Measurements from ENCODE around the gene EPS15.
"Not testable (repeated sequence)": the region's sequence is repeated elsewhere in the genome, so short reads cannot be mapped to it uniquely, and the experiment has no call there.

Gene EPS15

GRCh38 chr1:51542158-51542953, 23.3 kb upstream of the EPS15 start:
- no peak for DNase-seq (ENCODE audit: low spot score)

DNA sequence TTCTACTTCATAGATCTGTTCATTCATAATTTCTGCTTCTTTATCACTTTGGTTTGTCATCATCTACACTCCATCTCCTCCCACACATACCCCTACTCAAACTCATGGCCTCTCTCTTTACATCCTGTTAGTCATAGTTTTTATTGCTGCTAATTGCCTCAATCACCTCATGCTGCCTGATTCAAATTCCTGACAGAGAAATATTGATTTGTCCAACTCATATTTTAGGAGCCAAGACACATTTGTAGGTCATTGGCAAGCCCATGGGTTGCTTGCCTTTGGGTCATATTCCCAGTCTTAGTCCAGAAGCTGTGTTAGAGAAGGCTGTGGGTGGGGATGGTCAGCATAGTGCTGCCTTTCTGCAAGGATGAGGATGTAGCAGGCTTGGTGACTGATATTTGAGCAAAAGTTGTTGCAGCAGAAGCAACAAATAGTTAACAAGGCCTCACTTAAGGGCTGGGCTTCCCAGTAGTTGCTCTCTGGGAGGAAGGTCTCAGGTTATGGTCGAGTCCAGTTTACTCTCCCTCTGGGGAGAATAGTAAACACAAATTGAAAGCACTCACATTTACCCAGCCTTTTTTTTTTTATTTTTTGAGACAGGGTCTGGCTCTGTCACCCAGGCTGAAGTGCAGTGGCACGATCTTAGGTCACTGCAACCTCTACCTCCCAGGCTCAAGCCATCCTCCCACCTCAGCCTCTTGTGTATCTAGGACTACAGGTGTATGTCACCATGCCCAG, 22.4 kb upstream of the EPS15 start:
- DNase-seq (ENCODE audit: low spot score) = no peak

DNA sequence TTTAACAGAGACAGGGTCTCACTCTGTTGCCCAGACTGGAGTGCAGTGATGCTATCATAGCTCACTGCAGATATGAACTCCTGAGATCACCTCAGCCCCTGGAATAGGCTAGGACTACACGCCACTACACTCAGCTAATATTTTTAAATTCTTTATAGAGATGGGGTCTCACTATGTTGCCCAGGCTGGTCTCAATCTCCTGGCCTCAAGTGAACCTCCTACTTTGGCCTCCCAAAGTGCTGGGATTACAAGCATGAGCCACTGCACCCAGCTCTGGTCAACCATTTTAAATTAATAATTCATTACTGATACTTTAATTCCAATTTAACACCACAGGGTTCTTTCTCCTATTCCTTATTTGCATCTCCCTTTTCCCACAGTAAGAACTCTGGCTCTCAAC, 18.5 kb upstream of the EPS15 start:
- DNase-seq (ENCODE audit: low spot score) = no peak

GRCh38 chr1:51535006-51535592, 16.0 kb upstream of the EPS15 start:
- peak; percentile 53 for DNase-seq (ENCODE audit: low spot score)

- DNase-seq (ENCODE audit: low spot score) = no peak
Observed at GRCh38 chr1:51534447-51534846, 15.4 kb upstream of the EPS15 start.

- no peak for DNase-seq (ENCODE audit: low spot score)
Observed at GRCh38 chr1:51532853-51533252, 13.8 kb upstream of the EPS15 start.

- not testable (repeated sequence) for DNase-seq (ENCODE audit: low spot score)
Observed at GRCh38 chr1:51530447-51530846, 11.4 kb upstream of the EPS15 start.

DNA sequence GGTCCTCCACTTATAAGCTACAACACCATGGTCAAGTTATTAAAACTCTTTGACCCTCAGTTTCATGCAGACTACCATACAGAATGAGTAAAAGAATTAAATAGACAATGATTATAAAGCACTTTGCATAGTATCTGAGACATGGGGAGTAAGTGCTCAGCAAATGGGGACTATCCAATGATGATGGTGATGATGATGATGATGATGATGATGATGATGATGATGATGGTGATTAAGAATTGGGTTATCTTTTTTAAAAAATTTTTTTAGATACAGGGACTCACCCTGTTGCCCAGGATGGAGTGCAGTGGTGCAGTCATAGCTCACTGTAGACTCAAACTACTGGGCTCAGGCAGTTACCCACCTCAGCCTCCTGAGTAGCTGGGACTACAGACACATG, 8.1 kb upstream of the EPS15 start:
- DNase-seq (ENCODE audit: low spot score) = no peak

DNA sequence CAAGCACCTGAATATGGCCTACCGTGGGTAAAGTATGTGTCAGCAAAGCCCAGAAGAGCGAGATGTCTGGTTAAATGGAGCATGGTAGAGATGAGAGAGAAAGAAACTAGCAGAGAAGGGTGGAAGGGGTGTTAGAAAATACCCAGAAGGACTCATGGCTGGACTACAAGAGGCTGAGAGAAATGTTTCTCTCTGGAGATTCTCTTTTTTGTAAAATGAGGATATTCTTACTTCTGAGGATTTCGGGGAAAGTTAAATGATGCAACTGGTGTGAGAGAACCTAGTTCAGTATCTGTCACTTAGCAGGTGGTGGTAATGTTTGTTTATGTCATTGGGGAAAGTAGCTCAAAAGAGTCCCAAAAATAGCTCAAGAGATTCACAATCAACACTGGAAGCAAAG, 7.2 kb upstream of the EPS15 start:
- DNase-seq (ENCODE audit: low spot score) = no peak

- DNase-seq (ENCODE audit: low spot score) = no peak
Observed at GRCh38 chr1:51525295-51525694, 6.2 kb upstream of the EPS15 start.

DNA sequence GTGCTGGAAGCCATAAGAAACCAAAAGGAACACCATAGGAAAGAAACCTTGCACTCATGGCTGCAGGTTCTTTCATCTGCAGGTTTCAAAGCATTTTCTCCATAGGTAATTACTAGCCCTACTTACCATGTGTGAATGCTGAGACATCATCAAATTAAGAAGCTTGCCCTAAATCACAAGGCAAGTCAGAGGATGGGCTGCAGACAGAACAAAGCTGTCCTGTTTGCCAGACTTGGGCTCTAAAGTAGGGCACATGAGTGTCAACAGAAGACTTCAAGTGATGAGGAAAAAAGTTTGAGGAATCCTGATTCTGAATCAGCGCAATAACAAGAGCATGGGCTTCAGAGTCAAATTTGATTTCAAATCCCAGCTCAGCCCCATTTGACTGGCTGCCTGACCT, 5.8 kb upstream of the EPS15 start:
- DNase-seq (ENCODE audit: low spot score) = no peak

DNA sequence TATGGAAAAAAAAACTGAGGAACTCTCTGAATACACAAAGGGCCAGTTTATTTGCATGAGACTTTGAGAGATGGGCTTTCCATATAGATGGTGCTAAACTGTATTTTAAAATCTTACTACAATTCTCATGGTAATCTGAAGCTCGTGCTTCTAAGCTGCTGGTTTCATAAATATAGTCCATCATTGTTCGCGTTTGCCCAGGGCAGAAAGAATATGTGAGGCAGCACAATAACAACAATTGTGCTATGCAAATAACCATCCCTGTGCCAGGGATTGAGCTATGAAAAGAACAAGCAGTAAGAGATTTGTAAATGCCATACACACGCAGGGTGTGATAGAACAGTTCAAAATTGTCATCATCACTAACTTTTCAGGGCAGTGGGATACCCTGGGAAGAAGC, 4.9 kb upstream of the EPS15 start:
- no peak for DNase-seq (ENCODE audit: low spot score)

DNA sequence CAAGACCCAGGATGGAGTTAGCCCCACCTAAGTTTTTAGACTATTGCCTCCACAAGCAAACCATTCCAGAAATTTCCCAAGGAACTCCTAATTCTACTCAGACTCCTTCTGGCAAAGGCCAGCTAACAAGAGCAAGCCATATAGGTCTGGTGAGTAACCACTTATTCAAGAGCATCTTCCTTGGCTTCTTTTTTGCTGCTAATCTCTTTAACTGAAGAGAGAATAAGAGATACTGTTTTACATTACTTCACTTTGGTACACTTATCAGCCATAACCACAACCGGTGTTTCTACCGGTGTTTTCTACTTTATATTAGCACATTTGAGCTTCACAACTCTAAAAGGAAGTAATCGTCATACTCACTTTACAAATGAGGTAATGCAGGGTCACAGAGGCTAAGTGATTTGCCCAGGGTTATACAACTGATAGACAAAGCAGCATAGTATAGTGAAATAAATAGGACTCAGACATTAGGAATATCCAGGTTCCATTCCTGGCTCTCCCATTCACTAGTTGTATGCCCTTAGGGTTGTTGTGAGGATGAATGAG, 1.7 kb upstream of the EPS15 start:
- DNase-seq (ENCODE audit: low spot score) = peak; percentile 9

DNA sequence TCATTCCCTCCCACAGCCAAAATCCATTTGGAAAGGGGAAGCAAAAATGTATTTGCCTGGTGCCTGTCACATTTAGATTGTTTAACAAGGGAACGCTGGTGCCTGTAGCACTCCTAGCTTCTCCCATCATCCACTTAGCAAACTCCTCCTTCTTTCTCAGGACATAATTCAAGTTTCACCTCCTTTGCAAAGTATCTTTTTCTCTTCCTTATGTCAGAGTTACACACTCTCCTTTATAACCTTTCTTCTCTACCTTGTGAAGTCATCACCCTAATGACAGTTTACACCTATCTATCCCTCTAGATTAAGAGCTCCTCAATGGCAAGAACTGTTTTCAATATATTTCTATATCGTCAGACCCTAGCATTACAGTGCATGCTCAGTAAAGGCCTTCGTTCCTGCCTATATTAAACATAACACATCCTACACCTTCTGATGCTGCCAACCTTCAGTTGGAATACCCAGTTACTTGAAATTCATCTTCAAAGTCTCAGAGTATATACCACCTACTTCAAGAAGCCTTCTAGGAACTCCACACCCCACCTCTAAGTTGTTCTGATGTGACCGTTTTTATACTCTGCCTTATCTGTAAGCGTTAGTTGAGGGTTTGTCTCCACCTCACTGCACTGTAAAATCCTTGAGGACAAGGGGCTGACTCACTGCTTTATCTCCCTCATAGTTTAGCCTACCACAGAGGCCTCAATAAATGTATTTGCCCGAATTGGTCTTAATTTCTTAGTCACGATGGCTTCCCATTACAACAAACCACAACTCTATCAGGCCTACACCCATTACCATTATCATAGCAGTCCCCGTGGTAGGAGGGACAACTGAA, 1.0 kb upstream of the EPS15 start:
- DNase-seq (ENCODE audit: low spot score) = peak; percentile 41

GRCh38 chr1:51518586-51519047, 449 bp downstream of the EPS15 start:
- peak; percentile 17 for DNase-seq (ENCODE audit: low spot score)

GRCh38 chr1:51518033-51518585, 957 bp downstream of the EPS15 start:
- DNase-seq (ENCODE audit: low spot score) = peak; percentile 25

GRCh38 chr1:51517361-51518032, 1.6 kb downstream of the EPS15 start:
- DNase-seq (ENCODE audit: low spot score) = no peak

DNA sequence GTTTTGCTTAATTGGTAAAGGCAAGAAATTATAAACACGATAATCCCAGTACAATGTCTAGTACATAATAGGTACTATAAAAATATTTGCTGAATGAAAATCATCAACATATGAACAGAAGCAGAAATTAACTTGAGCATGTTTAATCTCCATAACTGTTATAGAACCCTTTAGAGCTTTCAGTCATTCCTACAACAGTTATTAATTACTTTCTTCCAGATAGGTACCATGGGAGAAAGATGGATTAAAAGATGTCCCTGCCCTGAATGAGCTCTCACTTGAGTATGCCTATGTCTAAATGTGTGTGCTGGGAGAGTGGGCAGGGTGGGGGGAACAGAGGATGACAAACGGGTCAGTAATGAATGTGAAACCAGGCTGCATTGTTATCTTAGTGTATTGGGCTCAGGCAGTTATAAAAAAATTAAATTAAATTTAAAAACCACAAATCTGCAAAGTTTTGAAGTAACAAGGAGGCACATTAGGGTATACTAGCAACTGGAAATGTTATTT, 2.4 kb downstream of the EPS15 start:
- no peak for DNase-seq (ENCODE audit: low spot score)

GRCh38 chr1:51515982-51516648, 3.0 kb downstream of the EPS15 start:
- DNase-seq (ENCODE audit: low spot score) = no peak

DNA sequence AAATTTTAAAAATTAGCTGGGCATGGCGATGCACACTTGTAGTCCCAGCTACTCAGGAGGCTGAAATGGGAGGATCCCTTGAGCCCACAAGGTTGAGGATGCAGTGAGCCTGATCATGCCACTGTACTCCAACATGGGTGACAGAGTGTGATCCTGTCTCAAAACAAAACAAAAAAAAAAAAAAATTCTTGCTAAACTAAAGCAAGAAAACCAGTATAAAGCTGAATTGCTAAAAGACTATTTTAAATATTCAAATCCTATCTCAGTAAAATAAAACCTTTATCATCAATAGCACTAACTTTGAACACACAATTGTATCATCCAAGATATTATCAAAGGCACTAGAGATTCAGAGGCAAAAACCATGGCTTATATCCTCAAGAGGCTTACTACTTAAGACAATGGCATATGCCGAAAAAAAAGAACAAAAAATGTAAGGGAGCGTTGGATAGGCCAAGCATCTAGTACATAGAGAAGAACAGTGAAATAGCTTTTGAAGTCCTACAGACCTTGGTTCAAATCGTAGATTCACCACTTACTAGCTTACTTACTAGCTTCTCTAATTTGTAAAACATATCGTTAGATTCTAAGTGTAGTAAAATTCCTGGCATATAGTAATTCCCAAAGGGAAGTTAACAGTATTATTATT, 3.6 kb downstream of the EPS15 start:
- DNase-seq (ENCODE audit: low spot score) = no peak

Measured in hepatic stellate cell (primary cell).